ENCODE data around the gene CYP27B1. TPM values are rescaled to one million over a fixed set of nuclear protein-coding genes. Genes with fewer than 3 reads are reported as not detected.

Gene CYP27B1
- total and polyA plus RNA-seq, 10 of the 15 experiments (the other 5 are each of a cell fraction or from before 2014, with no cell fraction given), result 0.10 to 2.7 (median 1.1) TPM

DNA sequence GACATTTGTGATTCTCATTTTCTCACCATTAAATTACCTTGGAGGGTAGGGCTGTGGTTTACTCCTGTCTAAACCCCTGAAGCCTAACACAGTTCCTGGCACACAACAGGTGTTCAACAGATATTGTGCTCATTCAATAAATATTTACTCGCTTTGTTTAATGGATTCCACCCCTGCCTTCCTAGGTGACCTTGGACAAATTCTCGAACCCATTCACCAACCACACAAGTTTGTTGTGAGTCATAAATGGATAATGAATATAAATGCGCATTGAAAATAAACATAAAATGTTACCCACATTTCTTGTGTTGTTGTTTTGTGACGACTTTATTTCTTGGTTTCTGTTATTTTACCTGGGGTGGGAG lies 15.3 kb upstream of the CYP27B1 start:
- no peak overlapping the region for H3K9ac ChIP-seq (ENCODE audit: control insufficient read depth, insufficient read depth, low read length)
- POLR2A ChIA-PET, result interaction anchor here (1.5 kb wide), 1 partner anchor 117 kb away, joined by 3 read pairs; no protein-coding TSS in a partner anchor
- ATAC-seq, result no peak; the same call in 1 of the 3 replicates

DNA sequence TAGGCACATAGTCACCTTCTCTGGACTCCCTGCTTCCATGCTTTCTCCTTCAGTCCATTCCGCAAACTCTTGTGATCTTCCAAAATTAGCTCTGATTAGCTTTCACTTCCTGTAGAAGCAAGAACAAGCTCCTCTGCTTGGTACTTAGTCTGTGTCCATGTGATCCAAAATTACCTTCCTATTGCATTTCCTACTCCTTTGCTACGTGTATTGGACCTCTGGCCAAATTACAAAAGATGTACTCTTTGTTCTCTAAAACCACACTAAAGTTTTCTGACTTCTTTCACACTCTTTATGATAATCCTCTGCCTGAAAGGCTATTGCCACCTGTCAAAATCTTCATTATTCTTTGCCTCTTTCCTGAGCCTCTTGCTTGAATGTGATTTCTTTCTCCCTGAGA lies 14.9 kb upstream of the CYP27B1 start:
- H3K9me3 ChIP-seq (replicated peaks; ENCODE audit: control insufficient read depth, insufficient read depth, low read length), result no peaks in the 10 kb centered on the region
- no peak overlapping the region for H3K9ac ChIP-seq (ENCODE audit: control insufficient read depth, insufficient read depth, low read length)
- ChIA-PET SMC1A (ENCODE audit: uncharacterized antibody, unreplicated experiment) (interaction anchor here (1.0 to 2.3 kb wide), 8 partner anchors 11 to 323 kb away, joined by 3 to 6 read pairs (median 3); partner anchors contain the start of genes GLI1 and TSPAN31), RAD21 (ENCODE audit: unreplicated experiment) (interaction anchor here (0.7 to 1.3 kb wide), 5 partner anchors 9 to 160 kb away, joined by 3 to 5 read pairs (median 4); partner anchors contain the start of genes ATP23, CYP27B1, EEF1AKMT3 and METTL1), POLR2A (interaction anchor here (0.6 kb wide), 2 partner anchors 29 to 130 kb away, joined by 3 to 4 read pairs; partner anchors contain the start of gene CDK4), CTCF (interaction anchor here (0.6 to 2.1 kb wide), 12 partner anchors 9 to 189 kb away, joined by 3 to 16 read pairs (median 5); partner anchors contain the start of genes EEF1AKMT3 and METTL1)
- no peaks in the 10 kb centered on the region for H3K27me3 ChIP-seq (replicated peaks in 1 of 2; ENCODE audit: control insufficient read depth in 2 of 2, insufficient read depth in 2 of 2, low read length in 1 of 2)
- ATAC-seq (peak; percentile 6; the same call in 2 of the 3 replicates), FAIRE-seq (no peak), DNase-seq (ENCODE audit: low read depth, low spot score) (no peak)
- peak overlapping the region; percentile 67 for H2AFZ ChIP-seq (ENCODE audit: control insufficient read depth, low read depth, low read length)
- in situ Hi-C loops (cut with MboI) (no loop called here), intact Hi-C loops (cut with micrococcal nuclease; ENCODE audit: unreplicated experiment) (loop anchor here (1.0 kb wide), 1 partner anchor 124 kb away; no protein-coding TSS in a partner anchor)
- H3K4me3 ChIP-seq, result no peak overlapping the region
- peaks cover 15% of the 10 kb centered on the region for H3K79me2 ChIP-seq (ENCODE audit: control insufficient read depth, insufficient read depth, low read length)
- H3K4me1 ChIP-seq (ENCODE audit: control insufficient read depth, insufficient read depth, low read length), result peaks cover 8% of the 10 kb centered on the region; the same call in 1 of the 2 replicates
- peak overlapping the region; percentile 22; the same call in 1 of the 2 replicates for H3K27ac ChIP-seq (ENCODE audit: control insufficient read depth, insufficient read depth)
- H3K4me2 ChIP-seq (ENCODE audit: control insufficient read depth, insufficient read depth), result peak overlapping the region; percentile 46; the same call in 1 of the 2 replicates
- H3K36me3 ChIP-seq (ENCODE audit: control insufficient read depth in 2 of 2, insufficient read depth in 2 of 2, low read length in 1 of 2), result peaks cover 0 to 8% of the 10 kb centered on the region in 2 experiments; a peak in 3 of 4 replicates
- BruUV-seq (replicated peaks), result no TSS peak
- WGBS (ENCODE audit: insufficient coverage, insufficient replicate concordance, low lambda C conversion rate, missing lambda C conversion rate), result 14% methylated on average over 2 of the region's 2 CpGs
- H4K20me1 ChIP-seq (ENCODE audit: control insufficient read depth, insufficient read depth), result no peaks in the 10 kb centered on the region
- TF ChIP-seq BACH1 (IDR thresholded peaks at IDR 0.05; ENCODE audit: borderline replicate concordance) (no peak), CHD1 (IDR thresholded peaks at IDR 0.05; ENCODE audit: low read depth, low read length) (no peak), IRF4 (IDR thresholded peaks at IDR 0.05; ENCODE audit: low read depth, low read length) (no peak), FOS (IDR thresholded peaks at IDR 0.05; ENCODE audit: borderline replicate concordance, extremely low read depth, insufficient read length) (no peak), TAF1 (IDR thresholded peaks at IDR 0.05; ENCODE audit: borderline replicate concordance, low read depth, low read length) (no peak)
- TF ChIP-seq, protein P1, sequence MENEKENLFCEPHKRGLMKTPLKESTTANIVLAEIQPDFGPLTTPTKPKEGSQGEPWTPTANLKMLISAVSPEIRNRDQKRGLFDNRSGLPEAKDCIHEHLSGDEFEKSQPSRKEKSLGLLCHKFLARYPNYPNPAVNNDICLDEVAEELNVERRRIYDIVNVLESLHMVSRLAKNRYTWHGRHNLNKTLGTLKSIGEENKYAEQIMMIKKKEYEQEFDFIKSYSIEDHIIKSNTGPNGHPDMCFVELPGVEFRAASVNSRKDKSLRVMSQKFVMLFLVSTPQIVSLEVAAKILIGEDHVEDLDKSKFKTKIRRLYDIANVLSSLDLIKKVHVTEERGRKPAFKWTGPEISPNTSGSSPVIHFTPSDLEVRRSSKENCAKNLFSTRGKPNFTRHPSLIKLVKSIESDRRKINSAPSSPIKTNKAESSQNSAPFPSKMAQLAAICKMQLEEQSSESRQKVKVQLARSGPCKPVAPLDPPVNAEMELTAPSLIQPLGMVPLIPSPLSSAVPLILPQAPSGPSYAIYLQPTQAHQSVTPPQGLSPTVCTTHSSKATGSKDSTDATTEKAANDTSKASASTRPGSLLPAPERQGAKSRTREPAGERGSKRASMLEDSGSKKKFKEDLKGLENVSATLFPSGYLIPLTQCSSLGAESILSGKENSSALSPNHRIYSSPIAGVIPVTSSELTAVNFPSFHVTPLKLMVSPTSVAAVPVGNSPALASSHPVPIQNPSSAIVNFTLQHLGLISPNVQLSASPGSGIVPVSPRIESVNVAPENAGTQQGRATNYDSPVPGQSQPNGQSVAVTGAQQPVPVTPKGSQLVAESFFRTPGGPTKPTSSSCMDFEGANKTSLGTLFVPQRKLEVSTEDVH (IDR thresholded peaks at IDR 0.05; ENCODE audit: low read depth, partially characterized antibody), result no peak
- TF ChIP-seq, protein P2, sequence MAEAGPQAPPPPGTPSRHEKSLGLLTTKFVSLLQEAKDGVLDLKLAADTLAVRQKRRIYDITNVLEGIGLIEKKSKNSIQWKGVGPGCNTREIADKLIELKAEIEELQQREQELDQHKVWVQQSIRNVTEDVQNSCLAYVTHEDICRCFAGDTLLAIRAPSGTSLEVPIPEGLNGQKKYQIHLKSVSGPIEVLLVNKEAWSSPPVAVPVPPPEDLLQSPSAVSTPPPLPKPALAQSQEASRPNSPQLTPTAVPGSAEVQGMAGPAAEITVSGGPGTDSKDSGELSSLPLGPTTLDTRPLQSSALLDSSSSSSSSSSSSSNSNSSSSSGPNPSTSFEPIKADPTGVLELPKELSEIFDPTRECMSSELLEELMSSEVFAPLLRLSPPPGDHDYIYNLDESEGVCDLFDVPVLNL (IDR thresholded peaks at IDR 0.05; ENCODE audit: low read depth, low read length), result no peak

More for the DNA sequence above, 15.3 kb upstream of the CYP27B1 start:
- H3K4me1 ChIP-seq (ENCODE audit: control insufficient read depth, insufficient read depth, low read length), result peaks cover 8% of the 10 kb centered on the region; the same call in 1 of the 2 replicates
- H3K9me3 ChIP-seq (replicated peaks; ENCODE audit: control insufficient read depth, insufficient read depth, low read length), result no peaks in the 10 kb centered on the region
- peak overlapping the region; percentile 22; the same call in 1 of the 2 replicates for H3K27ac ChIP-seq (ENCODE audit: control insufficient read depth, insufficient read depth)
- SMC1A ChIA-PET (ENCODE audit: uncharacterized antibody, unreplicated experiment), result interaction anchor here (1.0 to 2.3 kb wide), 6 partner anchors 26 to 323 kb away, joined by 3 to 6 read pairs (median 3); partner anchors contain the start of genes GLI1 and TSPAN31
- BruUV-seq (replicated peaks), result no TSS peak
- peak overlapping the region; percentile 98; the same call in 1 of the 2 replicates for H3K4me3 ChIP-seq
- CTCF ChIA-PET, result interaction anchor here (1.0 to 2.7 kb wide), 19 partner anchors 8 to 158 kb away, joined by 3 to 16 read pairs (median 6); partner anchors contain the start of genes EEF1AKMT3 and METTL1
- peak overlapping the region; percentile 67 for H2AFZ ChIP-seq (ENCODE audit: control insufficient read depth, low read depth, low read length)
- H3K36me3 ChIP-seq (ENCODE audit: control insufficient read depth in 2 of 2, insufficient read depth in 2 of 2, low read length in 1 of 2), result peaks cover 0 to 12% of the 10 kb centered on the region in 2 experiments; a peak in 3 of 4 replicates
- peaks cover 15% of the 10 kb centered on the region for H3K79me2 ChIP-seq (ENCODE audit: control insufficient read depth, insufficient read depth, low read length)
- H3K27me3 ChIP-seq (replicated peaks in 1 of 2; ENCODE audit: control insufficient read depth in 2 of 2, insufficient read depth in 2 of 2, low read length in 1 of 2), result no peaks in the 10 kb centered on the region
- DNase-seq (ENCODE audit: low read depth, low spot score) (no peak), FAIRE-seq (no peak)
- H3K4me2 ChIP-seq (ENCODE audit: control insufficient read depth, insufficient read depth), result peak overlapping the region; percentile 46; the same call in 1 of the 2 replicates
- RAD21 ChIA-PET (ENCODE audit: unreplicated experiment), result interaction anchor here (1.0 kb wide), 1 partner anchor 10 kb away, joined by 4 read pairs; the partner anchor contains the start of genes EEF1AKMT3 and METTL1
- H4K20me1 ChIP-seq (ENCODE audit: control insufficient read depth, insufficient read depth), result no peaks in the 10 kb centered on the region
- TF ChIP-seq NR2F1 (conservative IDR thresholded peaks at IDR 0.05) (no peak), DPF2 (IDR thresholded peaks at IDR 0.05) (0 out of 2 replicates have a peak, but pooled peaks have one; percentile 10)
- in situ Hi-C loops (cut with MboI) (no loop called here), intact Hi-C loops (cut with micrococcal nuclease; ENCODE audit: unreplicated experiment) (loop anchor here (1.0 kb wide), 1 partner anchor 123 kb away; no protein-coding TSS in a partner anchor)
- WGBS (ENCODE audit: insufficient coverage, insufficient replicate concordance, low lambda C conversion rate, missing lambda C conversion rate), result 13% methylated on average over 4 of the region's 4 CpGs

All from GM12878 (cell line).